Glutamatergic neuron (in vitro differentiated cells): ENCODE data around the gene GSTA4. TPM values are rescaled to one million over a fixed set of nuclear protein-coding genes. Genes with fewer than 3 reads are reported as not detected.

Experiments
- DNase-seq: peaks from one replicate; pipeline ENCODE4 v3.0.0; 2022
- H3K27ac Mint-ChIP-seq: one replicate; pipeline ENCODE4 v1.8.0; 2020; ENCODE audit warnings: mild to moderate bottlenecking, mixed read lengths, inconsistent platforms; ENCODE audit not compliant: unreplicated experiment
- H3K27me3 Mint-ChIP-seq: one replicate; pipeline ENCODE4 v1.8.0; 2020; ENCODE audit warnings: mild to moderate bottlenecking, moderate library complexity, mixed read lengths, inconsistent platforms; ENCODE audit not compliant: unreplicated experiment
- H3K36me3 Mint-ChIP-seq: one replicate; pipeline ENCODE4 v1.8.0; 2020; ENCODE audit warnings: mild to moderate bottlenecking, mixed read lengths, inconsistent platforms; ENCODE audit not compliant: unreplicated experiment
- H3K4me1 Mint-ChIP-seq: one replicate; pipeline ENCODE4 v1.8.0; 2020; ENCODE audit warnings: mild to moderate bottlenecking, low read depth, mixed read lengths, inconsistent platforms; ENCODE audit not compliant: unreplicated experiment
- H3K4me3 Mint-ChIP-seq: one replicate; pipeline ENCODE4 v1.8.0; 2020; ENCODE audit warnings: mild to moderate bottlenecking, mixed read lengths, inconsistent platforms; ENCODE audit not compliant: unreplicated experiment
- H3K9me3 Mint-ChIP-seq: one replicate; pipeline ENCODE4 v1.8.0; 2020; ENCODE audit warnings: mild to moderate bottlenecking, moderate library complexity, mixed read lengths, inconsistent platforms; ENCODE audit not compliant: unreplicated experiment
- total RNA-seq: library from RNA; stranded (reverse); fragmentation: NEBNext Ultra II Directional; extraction: Animal tissue kit (Norgen Biotek cat#: 25700); gene quantifications from one replicate; pipeline ENCODE4 v1.2.1, GENCODE V29; 2021; ENCODE audit not compliant: unreplicated experiment
- TF ChIP-seq, protein P1 (sequence below): fragments of 200-600 bp; sonication (generic); IDR thresholded peaks from one replicate; pipeline ENCODE4 v1.5.0; 2021; ENCODE audit not compliant: partially characterized antibody, unreplicated experiment

GSTA4 gene
- total RNA-seq, 1 donor from 2014 or later, result 81.1 TPM

DNA sequence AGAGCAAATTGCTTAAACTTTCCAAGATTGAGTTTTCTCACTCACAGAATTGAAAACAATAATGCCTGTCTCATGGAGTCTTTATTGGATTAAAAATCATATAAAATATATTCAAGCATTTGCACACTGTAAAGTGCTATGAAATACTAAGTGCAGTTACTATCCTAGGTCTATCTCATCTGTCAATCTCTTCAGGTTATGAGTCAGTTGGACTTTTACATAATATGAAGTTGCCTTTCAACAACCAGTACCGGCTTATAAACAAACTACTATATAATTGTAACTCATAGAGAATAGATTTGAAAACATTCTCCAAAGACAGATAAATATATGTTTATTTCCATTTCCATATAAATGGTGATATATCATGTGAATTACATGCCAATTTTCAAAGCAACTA, 20.4 kb upstream of the GSTA4 start:
- TF ChIP-seq, protein P1, sequence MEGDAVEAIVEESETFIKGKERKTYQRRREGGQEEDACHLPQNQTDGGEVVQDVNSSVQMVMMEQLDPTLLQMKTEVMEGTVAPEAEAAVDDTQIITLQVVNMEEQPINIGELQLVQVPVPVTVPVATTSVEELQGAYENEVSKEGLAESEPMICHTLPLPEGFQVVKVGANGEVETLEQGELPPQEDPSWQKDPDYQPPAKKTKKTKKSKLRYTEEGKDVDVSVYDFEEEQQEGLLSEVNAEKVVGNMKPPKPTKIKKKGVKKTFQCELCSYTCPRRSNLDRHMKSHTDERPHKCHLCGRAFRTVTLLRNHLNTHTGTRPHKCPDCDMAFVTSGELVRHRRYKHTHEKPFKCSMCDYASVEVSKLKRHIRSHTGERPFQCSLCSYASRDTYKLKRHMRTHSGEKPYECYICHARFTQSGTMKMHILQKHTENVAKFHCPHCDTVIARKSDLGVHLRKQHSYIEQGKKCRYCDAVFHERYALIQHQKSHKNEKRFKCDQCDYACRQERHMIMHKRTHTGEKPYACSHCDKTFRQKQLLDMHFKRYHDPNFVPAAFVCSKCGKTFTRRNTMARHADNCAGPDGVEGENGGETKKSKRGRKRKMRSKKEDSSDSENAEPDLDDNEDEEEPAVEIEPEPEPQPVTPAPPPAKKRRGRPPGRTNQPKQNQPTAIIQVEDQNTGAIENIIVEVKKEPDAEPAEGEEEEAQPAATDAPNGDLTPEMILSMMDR, result no peak
- Mint-ChIP-seq H3K9me3 (no peaks in the 10 kb centered on the region), H3K4me1 (peaks cover 2% of the 10 kb centered on the region), H3K4me3 (no peak overlapping the region), H3K27me3 (peaks cover under 1% of the 10 kb centered on the region), H3K36me3 (peaks cover 11% of the 10 kb centered on the region), H3K27ac (no peak overlapping the region)
- no peak for DNase-seq

DNA sequence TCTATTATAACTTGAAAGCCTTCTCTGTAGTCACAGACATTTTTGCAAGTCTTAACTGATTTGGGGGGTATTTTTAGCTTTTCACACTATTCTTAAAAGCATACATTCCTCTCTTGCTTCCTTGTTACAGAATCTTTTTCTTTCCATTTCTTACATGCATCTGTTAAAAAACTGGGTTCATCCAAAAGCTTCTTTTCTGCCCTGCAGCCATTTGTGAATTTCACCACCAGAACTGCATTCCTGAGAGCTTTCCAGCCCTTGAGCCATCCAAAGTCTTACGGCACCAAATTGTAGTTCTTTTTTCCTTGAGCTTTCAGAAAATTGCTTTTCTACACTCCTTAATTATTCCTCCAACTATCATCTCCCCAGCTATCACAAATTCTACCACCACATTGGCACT, 19.7 kb upstream of the GSTA4 start:
- H3K27me3 Mint-ChIP-seq, result peaks cover 3% of the 10 kb centered on the region
- H3K9me3 Mint-ChIP-seq, result no peaks in the 10 kb centered on the region
- no peak overlapping the region for H3K4me3 Mint-ChIP-seq
- peaks cover 15% of the 10 kb centered on the region for H3K36me3 Mint-ChIP-seq
- H3K27ac Mint-ChIP-seq, result no peak overlapping the region
- no peak for DNase-seq
- TF ChIP-seq, protein P1, result no peak
- peaks cover 2% of the 10 kb centered on the region for H3K4me1 Mint-ChIP-seq

DNA sequence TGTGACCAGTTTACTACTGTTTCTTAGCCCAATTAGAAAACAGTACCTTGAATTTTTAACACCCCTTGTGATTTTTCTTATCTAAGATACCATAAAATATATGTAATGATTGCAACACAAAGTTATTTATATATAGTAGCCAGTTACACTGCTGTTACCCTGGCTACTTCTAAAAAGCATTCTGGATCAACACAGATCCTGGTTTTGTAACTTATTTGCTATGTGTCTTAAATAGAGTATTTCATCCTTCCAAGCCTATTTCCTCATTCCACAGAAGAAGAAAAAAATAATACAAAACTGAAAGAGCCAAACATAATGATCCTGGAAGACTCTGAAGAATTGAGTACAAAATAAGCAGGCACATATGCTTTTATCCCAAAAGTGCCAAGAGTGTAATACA, 19.0 kb upstream of the GSTA4 start:
- Mint-ChIP-seq H3K4me3 (no peak overlapping the region), H3K36me3 (peaks cover 17% of the 10 kb centered on the region), H3K9me3 (no peaks in the 10 kb centered on the region), H3K27ac (no peak overlapping the region), H3K27me3 (peaks cover 3% of the 10 kb centered on the region), H3K4me1 (peaks cover 2% of the 10 kb centered on the region)
- no peak for DNase-seq
- TF ChIP-seq, protein P1, result no peak

DNA sequence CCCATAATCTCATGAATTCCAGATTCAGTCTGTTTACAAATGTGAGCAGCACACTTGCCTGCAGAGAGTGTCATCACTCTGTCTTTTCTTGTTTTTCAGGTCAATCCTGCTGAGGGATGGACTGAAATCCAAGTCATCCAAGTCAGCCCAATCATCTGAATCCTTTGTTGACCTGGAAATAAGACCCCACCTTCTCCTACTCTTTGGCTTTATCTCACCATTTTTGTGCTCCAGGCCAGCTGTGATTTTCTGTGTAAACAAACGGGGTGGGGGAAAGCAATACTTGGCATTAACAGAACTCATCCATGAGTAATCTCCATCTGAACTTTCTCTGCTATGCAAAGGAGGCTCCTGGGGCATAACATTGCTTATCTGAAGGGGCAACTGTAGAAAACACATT, 16.9 kb upstream of the GSTA4 start:
- H3K4me1 Mint-ChIP-seq, result no peaks in the 10 kb centered on the region
- peaks cover 6% of the 10 kb centered on the region for H3K36me3 Mint-ChIP-seq
- H3K9me3 Mint-ChIP-seq, result no peaks in the 10 kb centered on the region
- peaks cover 3% of the 10 kb centered on the region for H3K27me3 Mint-ChIP-seq
- no peak overlapping the region for H3K27ac Mint-ChIP-seq
- no peak overlapping the region for H3K4me3 Mint-ChIP-seq
- TF ChIP-seq, protein P1, result no peak
- DNase-seq, result no peak

DNA sequence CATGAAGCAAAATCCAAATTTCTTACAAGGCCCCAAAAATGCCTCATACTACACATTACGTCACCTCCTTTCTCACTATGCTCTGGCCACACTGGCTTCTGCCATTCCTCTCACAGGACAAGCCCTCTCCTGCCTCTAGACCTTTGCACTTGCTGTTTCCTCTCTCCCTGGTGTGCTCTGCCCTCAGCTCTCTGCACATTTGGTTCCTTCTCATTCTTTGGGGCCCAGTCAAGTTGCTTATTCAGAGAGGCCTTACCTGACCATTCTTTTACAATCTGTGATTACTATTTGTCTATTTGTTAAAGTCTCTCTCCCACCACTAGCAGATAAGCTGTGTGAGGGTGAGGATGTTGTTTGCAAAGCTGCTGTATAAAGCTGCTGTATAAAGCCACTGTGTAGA, 15.4 kb upstream of the GSTA4 start:
- TF ChIP-seq, protein P1, result no peak
- H3K27me3 Mint-ChIP-seq, result peaks cover 3% of the 10 kb centered on the region
- peaks cover 6% of the 10 kb centered on the region for H3K36me3 Mint-ChIP-seq
- no peaks in the 10 kb centered on the region for H3K9me3 Mint-ChIP-seq
- H3K4me3 Mint-ChIP-seq, result no peak overlapping the region
- H3K27ac Mint-ChIP-seq, result no peak overlapping the region
- H3K4me1 Mint-ChIP-seq, result peaks cover 5% of the 10 kb centered on the region
- DNase-seq, result no peak
